ENCODE measurements around the gene SPR. TPM values are rescaled to one million over a fixed set of nuclear protein-coding genes. Genes with fewer than 3 reads are reported as not detected.
A peak's percentile ranks its signal among the peaks of the same experiment; 100 is the strongest.

SPR gene
- total and polyA plus RNA-seq, 2 of the 13 experiments (the other 11 are each of a cell fraction or from before 2014, with no cell fraction given), result 34.0 to 96.0 TPM

GRCh38 chr2:72888438-72889202 is 1.4 kb downstream of the SPR start (continued):
- TF ChIP-seq ZNF687 (CRISPR knock-in tag; IDR thresholded peaks at IDR 0.05), result no peak
- no peak for TF ChIP-seq CCAR2 (optimal IDR thresholded peaks at IDR 0.05; ENCODE audit: low read depth, low read length)
- no peak for TF ChIP-seq MBD4 (IDR thresholded peaks at IDR 0.05; ENCODE audit: borderline replicate concordance, low read length)
- no peak for TF ChIP-seq GATA4 (IDR thresholded peaks at IDR 0.05; ENCODE audit: borderline replicate concordance, low read depth)
- no peak for TF ChIP-seq MLX (CRISPR knock-in tag; IDR thresholded peaks at IDR 0.05)
- TF ChIP-seq ZNF572 (CRISPR knock-in tag; IDR thresholded peaks at IDR 0.05), result no peak
- no peak for TF ChIP-seq ZNF256 (CRISPR knock-in tag; conservative IDR thresholded peaks at IDR 0.05)
- peak; percentile 74; the same call in 1 of the 2 replicates for TF ChIP-seq BRD4 (CRISPR knock-in tag; IDR thresholded peaks at IDR 0.05)
- no peak for TF ChIP-seq ATF4 (CRISPR knock-in tag; IDR thresholded peaks at IDR 0.05)
- no peak for TF ChIP-seq ZNF512 (CRISPR knock-in tag; IDR thresholded peaks at IDR 0.05)
- peak; percentile 43; the same call in 1 of the 2 replicates for TF ChIP-seq ZMYM4 (CRISPR knock-in tag; IDR thresholded peaks at IDR 0.05)
- TF ChIP-seq ZNF609 (CRISPR knock-in tag; IDR thresholded peaks at IDR 0.05; ENCODE audit: borderline replicate concordance), result peak; percentile 50; the same call in 1 of the 2 replicates
- TF ChIP-seq ZUFSP (CRISPR knock-in tag; IDR thresholded peaks at IDR 0.05; ENCODE audit: borderline replicate concordance), result no peak
- no peak for TF ChIP-seq ZSCAN29 (CRISPR knock-in tag; conservative IDR thresholded peaks at IDR 0.05)
